Stomach (tissue), 19 donors: ENCODE measurements around the gene CCDC169. TPM values are rescaled to one million over a fixed set of nuclear protein-coding genes. Genes with fewer than 3 reads are reported as not detected.

Experiments
- DNase-seq, 2 donors: peaks; one replicate each; pipeline versions ENCODE4 v3.0.0 to v3.0.0-alpha.2; 2013 to 2019
- H3K27ac ChIP-seq, 5 donors: fragments of 200-600 bp in 4 of 5; sonication (generic) in 4 of 5; one replicate each; pipeline ENCODE4 v1.5.1; 2013 to 2019; ENCODE audit warnings: mild to moderate bottlenecking in 1 of 5, moderate library complexity in 1 of 5
- H3K27me3 ChIP-seq, 3 donors: fragments of 200-600 bp; sonication (generic); one replicate each; pipeline ENCODE4 v1.5.1; 2017 to 2019; ENCODE audit warnings: mixed run types in 1 of 3
- H3K36me3 ChIP-seq, 4 donors: fragments of 200-600 bp; sonication (generic); 1 replicate in 3 of 4; 2 replicates in 1 of 4; pipeline ENCODE4 v1.5.1; 2016 to 2019
- H3K4me1 ChIP-seq, 4 donors: fragments of 200-600 bp; sonication (generic); one replicate each; pipeline ENCODE4 v1.5.1; 2016 to 2019
- H3K4me3 ChIP-seq, 4 donors: fragments of 200-600 bp; sonication (generic) in 3 of 4; one replicate each; pipeline ENCODE4 v1.5.1; 2016 to 2019; ENCODE audit warnings: mild to moderate bottlenecking in 1 of 4
- H3K9me3 ChIP-seq, 4 donors: fragments of 200-600 bp; sonication (generic); one replicate each; pipeline ENCODE4 v1.5.1; 2016 to 2019
- EP300 ChIP-seq: sonication (generic); formaldehyde crosslinking; IDR thresholded peaks from one replicate; pipeline ENCODE4 v1.6.1; 2017; ENCODE audit warnings: antibody characterized with exemption
- POLR2A ChIP-seq, 4 donors: fragments of 450-650 bp; IDR thresholded peaks; one replicate each; pipeline ENCODE4 v1.6.1; 2016; ENCODE audit warnings: antibody characterized with exemption in 4 of 4, control low read depth in 2 of 4, mild to moderate bottlenecking in 1 of 4, moderate library complexity in 1 of 4
- POLR2AphosphoS5 ChIP-seq, 3 donors: sonication (generic); formaldehyde crosslinking; IDR thresholded peaks; one replicate each; pipeline ENCODE4 v1.6.1; 2016; ENCODE audit warnings: antibody characterized with exemption in 3 of 3
- WGBS, 5 donors: extraction: QIAGEN DNeasy Blood & Tissue Kit in 3 of 5; methylation state at CpG; one replicate each; pipeline versions ENCODE4 v1.1.5 to v1.1.7; 2013 to 2018; 5-methylcytosine and 5-hydroxymethylcytosine counted together
- intact Hi-C: fragments of 100-400 bp; cut with DNase I; formaldehyde crosslinking; loops from one replicate; pipeline ENCODE4 v1.15.1; 2023; ENCODE audit warnings: low total_unique reads
- long read RNA-seq, 10 donors: transcript quantifications; one replicate each; lab custom pipeline, GENCODE V29; 2026
- polyA plus RNA-seq, 3 donors: library from polyadenylated mRNA; stranded (reverse); fragments of 200-250 nt; gene quantifications; one replicate each; pipeline ENCODE4 v1.2.3, GENCODE V29; 2013
- total RNA-seq, 5 donors: library from RNA; depleted of rRNA; stranded (reverse); fragments of >200 nt; gene quantifications; one replicate each; pipeline versions ENCODE4 v1.1.0 to v1.2.3, GENCODE V29; 2014 to 2016
- TF ChIP-seq, protein P1 (sequence below), 7 experiments: fragments of 450-650 bp in 4 of 7; fragments of 200-600 bp in 3 of 7; sonication (generic) in 3 of 7; IDR thresholded peaks; one replicate each; pipeline ENCODE4 v1.5.1; 2016 to 2019; ENCODE audit warnings: antibody characterized with exemption in 7 of 7, control low read depth in 2 of 7, mild to moderate bottlenecking in 1 of 7
- donor health status: healthy with polysubstance abuse.
- donor health status: Bipolar disorder and iron deficiency.
- donor health status: healthy.

CCDC169 gene
- 1 to 10 TPM in 3 of 5 donors, not detected in 2; 1.8 to 3.3 (median 2.0) TPM for total RNA-seq
- polyA plus RNA-seq, result under 1 TPM in 2 of 3 donors, not detected in 1; 0.43 to 0.44 TPM
- long read RNA-seq, donor 1, result 0 reads
- long read RNA-seq, donor 2, result 0 reads
- long read RNA-seq, donor 3, full-length matches to known transcripts, result 1 of 1 reads
- long read RNA-seq, donor 3, partial matches to known transcripts, result 0 of 1 reads
- long read RNA-seq, donor 3, other reads (novel, unspliced or antisense), result 0 of 1 reads
- long read RNA-seq, donor 4, result 0 reads
- long read RNA-seq, donor 5, result 0 reads
- long read RNA-seq, donor 6, result 0 reads
- long read RNA-seq, donor 7, partial matches to known transcripts, result 0 of 1 reads
- long read RNA-seq, donor 7, other reads (novel, unspliced or antisense), result 0 of 1 reads
- long read RNA-seq, donor 8, full-length matches to known transcripts, result 2 of 2 reads
- long read RNA-seq, donor 8, partial matches to known transcripts, result 0 of 2 reads
- long read RNA-seq, donor 8, other reads (novel, unspliced or antisense), result 0 of 2 reads
- long read RNA-seq, donor 9, result 0 reads
- long read RNA-seq, donor 10, result 0 reads

DNA sequence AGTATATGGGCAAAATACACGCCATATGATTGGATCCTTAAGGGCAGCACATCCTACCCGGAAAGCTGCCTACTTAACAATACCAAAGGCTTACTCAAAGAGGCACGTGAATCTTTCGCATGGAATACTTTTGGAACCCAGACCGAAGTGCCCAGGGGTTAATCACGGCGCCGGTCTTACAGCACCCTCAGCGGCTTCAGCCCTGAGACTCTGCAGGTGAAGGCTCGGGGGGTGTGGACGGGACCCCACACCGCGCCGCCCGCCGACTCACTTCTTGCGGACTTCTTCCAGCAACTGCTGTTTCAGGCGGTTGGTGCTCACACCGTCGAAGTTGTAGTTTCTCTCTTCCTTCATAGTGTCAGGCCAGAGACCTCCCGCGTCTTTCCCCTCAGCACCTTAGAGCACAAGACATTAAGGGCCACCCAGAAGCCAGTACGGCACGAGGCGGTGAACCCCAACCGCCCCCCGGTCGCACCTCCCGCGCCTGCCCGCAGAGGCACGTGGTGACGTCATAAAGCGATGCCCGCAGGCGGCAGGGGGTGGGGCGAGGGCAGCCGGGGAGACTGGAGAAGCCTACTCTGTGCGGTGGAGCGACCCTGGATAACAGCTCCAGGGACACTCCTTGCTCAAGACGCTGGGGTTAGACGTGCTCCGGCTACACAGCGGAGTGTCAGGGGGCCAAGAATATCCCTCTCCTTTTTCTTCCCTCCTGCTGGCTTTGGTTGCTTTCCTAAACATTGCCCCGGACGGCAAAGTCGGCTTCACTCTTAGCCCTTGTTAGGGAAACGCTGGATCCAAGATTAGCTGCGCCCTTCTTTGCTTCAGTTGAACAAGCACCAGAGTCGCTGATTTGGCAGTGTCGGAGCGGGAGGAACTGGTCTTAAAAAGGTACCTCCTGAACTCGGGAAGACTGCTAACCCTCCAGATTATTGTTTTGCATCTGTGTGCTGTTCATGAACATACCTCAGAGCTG is at the start of gene CCDC169:
Gene CCDC169, minus strand, starts transcription at position 449 of the 973 bp plus-strand sequence. Its CDS starts 95 bp downstream, at position 354.
- no peaks in the 10 kb centered on the region for H3K36me3 ChIP-seq
- no peaks in the 10 kb centered on the region for H3K27me3 ChIP-seq
- intact Hi-C loops, result no loop called here
- peak; percentile 77 to 90 for DNase-seq
- H3K4me3 ChIP-seq, result peak within 1 kb of the TSS; percentile 58 to 71 (median 63)
- H3K27ac ChIP-seq, result peak within 1 kb of the TSS; percentile 23 to 85 (median 72)
- H3K9me3 ChIP-seq, result no peaks in the 10 kb centered on the region
- peaks cover 0 to 21% (median 12%) of the 10 kb centered on the region in 4 donors for H3K4me1 ChIP-seq
- 1 to 4% (median 2%) methylated on average over 31 to 53 of the region's 53 CpGs for WGBS, 5 donors
- no peak for TF ChIP-seq EP300
- peak in 2 of 3 donors; percentile 41 to 54 for TF ChIP-seq POLR2AphosphoS5 (IDR thresholded peaks at IDR 0.05)

DNA sequence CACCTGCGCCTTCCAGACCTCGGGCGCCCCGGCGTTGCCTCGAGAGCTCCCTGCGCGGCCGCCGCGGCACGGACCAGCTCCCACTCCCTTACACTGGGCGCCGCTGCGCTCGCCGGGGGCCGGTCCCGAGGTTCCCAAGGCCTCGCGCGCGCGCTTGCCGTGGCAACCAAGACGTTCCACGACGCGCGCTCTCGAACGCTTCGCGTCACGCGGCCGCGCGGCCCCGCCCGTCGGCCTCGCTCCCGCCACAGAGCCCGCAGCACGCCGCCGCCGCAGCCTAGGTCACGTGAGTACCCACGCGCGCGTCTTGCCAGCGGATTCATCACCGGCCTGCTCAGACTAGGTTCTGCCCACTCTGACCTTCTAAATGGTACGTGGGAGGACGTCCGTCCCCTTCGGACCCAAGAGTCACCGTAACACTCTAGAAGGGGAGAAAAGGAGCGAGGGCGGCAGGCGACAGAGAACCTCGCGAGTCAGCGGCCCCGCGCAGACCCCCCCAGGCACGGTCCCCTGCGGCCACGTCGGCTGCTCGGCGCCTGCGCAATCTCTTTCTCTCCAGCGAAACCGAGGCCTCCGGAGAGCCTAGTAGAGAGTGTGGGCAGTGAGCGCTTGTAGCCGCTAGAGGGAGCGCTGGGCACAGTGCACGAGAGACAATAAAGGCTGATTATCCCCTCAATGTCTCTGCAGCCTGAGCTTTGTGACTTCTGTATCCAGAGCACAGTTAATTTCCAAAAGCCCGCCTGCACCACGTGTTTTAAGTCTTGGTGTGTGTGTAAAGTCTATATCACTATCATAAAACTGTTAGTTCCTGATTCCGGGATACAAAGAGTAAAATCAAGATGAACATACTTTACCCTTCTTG is 48.8 kb upstream of the CCDC169 start, which contains the start of gene SPART:
Gene SPART, minus strand, starts transcription at position 173 of the 862 bp plus-strand sequence. CDS start 10,564 bp downstream, outside the sequence.
- intact Hi-C loops, result no loop called here
- DNase-seq, result peak; percentile 93 to 96
- H3K4me1 ChIP-seq, result peaks cover 6 to 43% (median 27%) of the 10 kb centered on the region in 4 donors
- no peaks in the 10 kb centered on the region for H3K36me3 ChIP-seq
- peak within 1 kb of the TSS; percentile 69 to 99 (median 97) for H3K27ac ChIP-seq
- 0 to 1% (median 0%) methylated on average over 32 to 86 of the region's 86 CpGs for WGBS, 5 donors
- TF ChIP-seq, protein P1, sequence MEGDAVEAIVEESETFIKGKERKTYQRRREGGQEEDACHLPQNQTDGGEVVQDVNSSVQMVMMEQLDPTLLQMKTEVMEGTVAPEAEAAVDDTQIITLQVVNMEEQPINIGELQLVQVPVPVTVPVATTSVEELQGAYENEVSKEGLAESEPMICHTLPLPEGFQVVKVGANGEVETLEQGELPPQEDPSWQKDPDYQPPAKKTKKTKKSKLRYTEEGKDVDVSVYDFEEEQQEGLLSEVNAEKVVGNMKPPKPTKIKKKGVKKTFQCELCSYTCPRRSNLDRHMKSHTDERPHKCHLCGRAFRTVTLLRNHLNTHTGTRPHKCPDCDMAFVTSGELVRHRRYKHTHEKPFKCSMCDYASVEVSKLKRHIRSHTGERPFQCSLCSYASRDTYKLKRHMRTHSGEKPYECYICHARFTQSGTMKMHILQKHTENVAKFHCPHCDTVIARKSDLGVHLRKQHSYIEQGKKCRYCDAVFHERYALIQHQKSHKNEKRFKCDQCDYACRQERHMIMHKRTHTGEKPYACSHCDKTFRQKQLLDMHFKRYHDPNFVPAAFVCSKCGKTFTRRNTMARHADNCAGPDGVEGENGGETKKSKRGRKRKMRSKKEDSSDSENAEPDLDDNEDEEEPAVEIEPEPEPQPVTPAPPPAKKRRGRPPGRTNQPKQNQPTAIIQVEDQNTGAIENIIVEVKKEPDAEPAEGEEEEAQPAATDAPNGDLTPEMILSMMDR (IDR thresholded peaks at IDR 0.05), result peak in 5 of 7 experiments; percentile 91 to 95 (median 94)
- TF ChIP-seq POLR2AphosphoS5 (IDR thresholded peaks at IDR 0.05), result peak; percentile 61 to 76 (median 75)
- TF ChIP-seq EP300, result no peak
- peak in 1 of 4 donors; percentile 6 for TF ChIP-seq POLR2A (IDR thresholded peaks at IDR 0.05)
- H3K4me3 ChIP-seq, result peak within 1 kb of the TSS; percentile 65 to 78 (median 74)
- no peaks in the 10 kb centered on the region for H3K9me3 ChIP-seq
- H3K27me3 ChIP-seq, result no peaks in the 10 kb centered on the region

DNA sequence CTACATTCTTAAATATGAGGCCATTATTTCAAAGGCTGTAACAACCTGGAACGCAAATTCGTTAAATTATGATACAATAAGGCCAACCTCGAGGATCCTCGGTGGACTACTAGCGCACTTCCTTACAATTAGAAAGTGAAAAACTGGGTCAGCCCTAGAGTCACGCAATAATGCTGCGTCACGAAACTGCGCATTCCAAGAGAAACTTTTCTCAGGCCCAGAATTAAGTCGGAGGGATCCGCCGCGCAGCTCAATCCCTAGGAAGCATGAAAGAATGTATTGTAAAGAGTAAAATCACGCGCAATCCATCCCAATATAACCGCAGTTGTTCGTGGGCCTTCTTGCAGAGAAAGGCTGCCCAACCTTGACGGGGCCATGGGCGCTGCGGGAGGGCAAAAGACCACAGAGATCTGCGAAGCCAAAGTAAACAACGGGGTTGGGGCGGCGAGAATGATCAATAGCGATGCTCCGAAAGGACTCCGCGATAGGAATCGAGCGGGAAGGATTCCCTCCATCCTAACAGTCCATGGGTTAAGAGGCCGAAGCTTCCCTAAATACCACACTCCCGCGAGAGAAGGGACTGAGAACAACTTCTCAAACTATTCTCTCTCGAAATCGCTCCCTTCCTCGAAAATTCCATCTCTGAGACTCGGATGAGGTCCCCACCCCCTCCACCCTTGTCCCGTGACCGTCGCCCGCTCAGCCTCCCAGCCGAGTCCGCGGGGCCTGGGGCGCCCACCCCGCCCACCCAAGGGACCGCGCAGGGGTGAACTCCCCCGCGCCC is 48.0 kb upstream of the CCDC169 start:
- peaks cover 6 to 45% (median 27%) of the 10 kb centered on the region in 4 donors for H3K4me1 ChIP-seq
- peak overlapping the region; percentile 69 to 99 (median 97) for H3K27ac ChIP-seq
- no peaks in the 10 kb centered on the region for H3K9me3 ChIP-seq
- no peaks in the 10 kb centered on the region for H3K27me3 ChIP-seq
- H3K4me3 ChIP-seq, result peak overlapping the region; percentile 65 to 78 (median 74)
- 1 to 4% (median 2%) methylated on average over 34 to 50 of the region's 50 CpGs for WGBS, 5 donors
- TF ChIP-seq POLR2AphosphoS5 (IDR thresholded peaks at IDR 0.05) (peak; percentile 63 to 85 (median 81)), EP300 (no peak), POLR2A (IDR thresholded peaks at IDR 0.05) (peak in 1 of 4 donors; percentile 52)
- TF ChIP-seq, protein P1 (IDR thresholded peaks at IDR 0.05), result no peak
- intact Hi-C loops, result no loop called here
- H3K36me3 ChIP-seq, result no peaks in the 10 kb centered on the region
- DNase-seq, result peak; percentile 67 to 89
